ENCODE results near the gene FSHR.

GRCh38 chr2:49175831-49176230 lies 21.5 kb upstream of the FSHR start:
- TF ChIP-seq SNAI2 (CRISPR knock-in tag; IDR thresholded peaks at IDR 0.05) (no peak), ZNF70 (CRISPR knock-in tag; IDR thresholded peaks at IDR 0.05) (no peak), TSHZ2 (CRISPR knock-in tag; IDR thresholded peaks at IDR 0.05) (no peak), ARNTL (CRISPR knock-in tag; IDR thresholded peaks at IDR 0.05; ENCODE audit: borderline replicate concordance, low read depth) (no peak), CREB5 (CRISPR knock-in tag; IDR thresholded peaks at IDR 0.05; ENCODE audit: low read depth) (no peak), CSRNP3 (CRISPR knock-in tag; IDR thresholded peaks at IDR 0.05) (no peak), BACH2 (CRISPR knock-in tag; IDR thresholded peaks at IDR 0.05; ENCODE audit: borderline replicate concordance) (no peak), RARB (CRISPR knock-in tag; IDR thresholded peaks at IDR 0.05) (no peak), OSR1 (CRISPR knock-in tag; IDR thresholded peaks at IDR 0.05) (no peak)

Data from SK-N-SH treated with all-trans-retinoic acid at 6 μM for 48 hours (cell line).